Measurements from ENCODE around the gene NIPSNAP3A.
"Not testable (repeated sequence)": the region's sequence is repeated elsewhere in the genome, so short reads cannot be mapped to it uniquely, and the experiment has no call there.

The NIPSNAP3A gene

DNA sequence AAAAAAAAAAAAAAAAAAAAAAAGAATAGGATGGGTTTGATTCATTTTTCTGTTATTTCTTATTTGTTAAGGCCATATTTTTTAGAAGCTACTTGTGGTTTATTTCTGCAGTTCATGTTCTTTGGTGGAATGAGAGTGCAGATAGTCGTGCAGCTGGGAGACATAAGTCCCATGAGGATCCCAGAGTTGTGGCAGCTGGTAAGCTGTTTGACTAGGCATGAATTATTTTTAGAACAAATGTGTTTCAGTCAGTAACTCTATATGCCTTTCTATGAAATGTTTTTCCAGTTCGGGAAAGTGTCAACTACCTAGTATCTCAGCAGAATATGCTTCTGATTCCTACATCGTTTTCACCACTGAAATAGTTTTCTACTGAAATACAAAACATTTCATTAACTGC, 11.5 kb downstream of the NIPSNAP3A start:
- Histone ChIP-seq H3K4me1 (peaks cover 2% of the 10 kb centered on the region; the same call in 1 of the 2 replicates), H3K36me3 (replicated peaks) (0 out of 2 replicates have a peak, but pooled peaks cover 3% of the 10 kb centered on the region), H3K4me3 (no peak overlapping the region), H3K27me3 (ENCODE audit: low read depth) (no peaks in the 10 kb centered on the region), H3K9me3 (no peaks in the 10 kb centered on the region)
- in situ Hi-C loops (cut with MboI; ENCODE audit: low sequenced_read_pairs), result no loop called here
- no peak for DNase-seq (ENCODE audit: low spot score in 2 of 2)

DNA sequence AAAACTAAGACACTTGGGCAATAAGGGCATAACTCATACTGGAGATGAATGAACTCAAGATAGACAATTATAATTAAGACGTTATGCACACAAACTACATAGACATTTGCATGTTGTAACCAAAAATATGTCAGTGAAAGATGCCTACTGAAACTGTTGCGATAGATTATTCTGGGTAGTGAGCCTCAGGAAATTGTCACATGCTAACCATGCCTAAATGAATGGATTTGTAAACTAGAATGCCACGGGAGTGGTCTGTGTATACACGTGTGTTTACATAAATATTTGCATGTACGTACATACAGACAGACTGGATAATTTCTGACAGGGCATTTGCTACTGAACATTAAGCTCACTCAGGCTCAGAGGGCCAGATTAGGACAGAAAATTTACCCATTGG, 17.7 kb downstream of the NIPSNAP3A start:
- Histone ChIP-seq H3K4me3 (no peak overlapping the region), H3K27me3 (ENCODE audit: low read depth) (no peaks in the 10 kb centered on the region), H3K36me3 (replicated peaks) (no peaks in the 10 kb centered on the region), H3K4me1 (0 out of 2 replicates have a peak, but pooled peaks cover 3% of the 10 kb centered on the region), H3K9me3 (no peaks in the 10 kb centered on the region)
- no peak for DNase-seq (ENCODE audit: low spot score in 2 of 2)
- in situ Hi-C loops (cut with MboI; ENCODE audit: low sequenced_read_pairs), result no loop called here

DNA sequence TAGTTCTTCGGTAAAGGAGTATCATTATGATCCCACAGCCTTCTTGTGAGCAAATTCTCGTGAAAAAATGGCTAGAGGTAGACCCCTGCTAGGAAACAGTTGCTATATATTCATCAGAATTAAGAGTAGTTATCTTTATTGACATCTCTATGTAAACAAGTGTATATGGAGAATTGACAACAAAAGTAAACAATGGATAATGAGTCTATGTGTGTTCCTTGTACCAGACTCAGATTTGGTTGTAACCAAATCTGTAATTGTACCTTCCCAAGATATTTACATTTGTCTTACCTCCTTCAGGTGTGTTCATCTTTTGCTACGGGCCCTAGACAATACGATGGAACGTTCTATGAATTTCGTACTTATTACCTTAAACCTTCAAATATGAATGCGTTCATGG, 18.5 kb downstream of the NIPSNAP3A start:
- no peak for DNase-seq (ENCODE audit: low spot score in 2 of 2)
- 0 out of 2 replicates have a peak, but pooled peaks cover 3% of the 10 kb centered on the region for H3K4me1 ChIP-seq
- in situ Hi-C loops (cut with MboI; ENCODE audit: low sequenced_read_pairs), result no loop called here
- no peaks in the 10 kb centered on the region for H3K27me3 ChIP-seq (ENCODE audit: low read depth)
- no peaks in the 10 kb centered on the region for H3K9me3 ChIP-seq
- no peaks in the 10 kb centered on the region for H3K36me3 ChIP-seq (replicated peaks)
- no peak overlapping the region for H3K4me3 ChIP-seq

DNA sequence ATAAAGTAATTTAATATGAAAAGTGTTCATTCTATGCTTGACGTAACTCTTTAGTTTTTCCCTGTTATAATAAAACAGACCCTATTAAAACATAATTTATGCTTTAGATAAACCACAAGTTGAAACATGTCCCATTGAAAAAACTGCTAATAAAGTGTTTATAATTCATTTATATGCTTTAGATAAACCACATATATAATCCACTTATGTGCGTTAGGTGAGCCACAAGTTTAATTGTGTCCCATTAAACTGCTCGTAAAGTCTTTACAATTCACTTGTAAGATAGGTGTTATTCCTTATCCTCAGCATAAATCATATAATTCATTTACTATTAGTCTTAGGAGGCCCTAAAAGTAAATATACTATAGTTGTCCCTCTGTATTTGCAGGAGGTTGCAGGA, 20.0 kb downstream of the NIPSNAP3A start:
- in situ Hi-C loops (cut with MboI; ENCODE audit: low sequenced_read_pairs), result no loop called here
- Histone ChIP-seq H3K27me3 (ENCODE audit: low read depth) (no peaks in the 10 kb centered on the region), H3K36me3 (replicated peaks) (no peaks in the 10 kb centered on the region), H3K9me3 (no peaks in the 10 kb centered on the region), H3K4me1 (0 out of 2 replicates have a peak, but pooled peaks cover 3% of the 10 kb centered on the region), H3K4me3 (no peak overlapping the region)
- no peak for DNase-seq (ENCODE audit: low spot score in 2 of 2)

DNA sequence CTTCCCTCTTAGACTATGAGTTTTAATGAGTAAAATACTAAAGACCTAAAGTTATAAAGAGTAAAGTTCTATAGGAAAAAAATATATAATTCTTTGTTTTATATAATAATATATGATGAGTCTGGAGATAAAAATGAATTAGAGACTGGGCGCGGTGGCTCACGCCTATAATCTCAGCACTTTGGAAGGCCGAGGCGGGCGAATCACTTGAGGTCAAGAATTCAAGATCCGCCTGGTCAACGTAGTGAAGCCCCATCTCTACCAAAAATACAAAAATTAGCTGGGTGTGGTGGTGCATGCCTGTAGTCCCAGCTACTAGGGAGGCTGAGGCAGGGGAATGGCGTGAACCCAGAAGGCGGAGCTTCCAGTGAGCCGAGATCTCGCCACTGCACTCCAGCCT, 21.5 kb downstream of the NIPSNAP3A start:
- H3K4me3 ChIP-seq; H3K9me3 ChIP-seq; H3K27me3 ChIP-seq (ENCODE audit: low read depth); DNase-seq (ENCODE audit: low spot score in 2 of 2); in situ Hi-C loops (cut with MboI; ENCODE audit: low sequenced_read_pairs); H3K36me3 ChIP-seq (replicated peaks); H3K4me1 ChIP-seq: not testable (repeated sequence)

DNA sequence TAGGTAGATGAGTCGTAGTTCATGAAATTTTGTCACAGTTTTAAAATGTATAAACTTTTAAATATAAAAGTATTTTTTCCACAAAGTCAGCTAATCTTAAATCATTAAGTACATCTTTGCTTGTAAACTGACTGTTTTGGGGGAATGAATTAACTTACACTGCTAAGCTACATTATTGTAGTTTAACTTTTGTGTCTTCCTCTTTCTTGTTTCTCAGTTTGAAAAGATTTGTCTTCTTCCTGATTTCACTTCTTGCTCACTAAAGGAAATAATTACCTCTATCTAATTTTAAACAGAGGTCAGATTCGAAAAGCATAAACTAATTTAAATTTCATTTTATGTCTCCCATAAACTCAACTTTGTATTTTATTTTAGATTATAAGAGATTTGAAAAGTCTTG, 22.2 kb downstream of the NIPSNAP3A start:
- Histone ChIP-seq H3K4me3 (no peak overlapping the region), H3K9me3 (no peaks in the 10 kb centered on the region), H3K36me3 (replicated peaks) (no peaks in the 10 kb centered on the region), H3K27me3 (ENCODE audit: low read depth) (no peaks in the 10 kb centered on the region), H3K4me1 (0 out of 2 replicates have a peak, but pooled peaks cover 3% of the 10 kb centered on the region)
- in situ Hi-C loops (cut with MboI; ENCODE audit: low sequenced_read_pairs), result loop anchor here (10.0 kb wide), 1 partner anchor 645 kb away; no protein-coding TSS in a partner anchor
- no peak for DNase-seq (ENCODE audit: low spot score in 2 of 2)

DNA sequence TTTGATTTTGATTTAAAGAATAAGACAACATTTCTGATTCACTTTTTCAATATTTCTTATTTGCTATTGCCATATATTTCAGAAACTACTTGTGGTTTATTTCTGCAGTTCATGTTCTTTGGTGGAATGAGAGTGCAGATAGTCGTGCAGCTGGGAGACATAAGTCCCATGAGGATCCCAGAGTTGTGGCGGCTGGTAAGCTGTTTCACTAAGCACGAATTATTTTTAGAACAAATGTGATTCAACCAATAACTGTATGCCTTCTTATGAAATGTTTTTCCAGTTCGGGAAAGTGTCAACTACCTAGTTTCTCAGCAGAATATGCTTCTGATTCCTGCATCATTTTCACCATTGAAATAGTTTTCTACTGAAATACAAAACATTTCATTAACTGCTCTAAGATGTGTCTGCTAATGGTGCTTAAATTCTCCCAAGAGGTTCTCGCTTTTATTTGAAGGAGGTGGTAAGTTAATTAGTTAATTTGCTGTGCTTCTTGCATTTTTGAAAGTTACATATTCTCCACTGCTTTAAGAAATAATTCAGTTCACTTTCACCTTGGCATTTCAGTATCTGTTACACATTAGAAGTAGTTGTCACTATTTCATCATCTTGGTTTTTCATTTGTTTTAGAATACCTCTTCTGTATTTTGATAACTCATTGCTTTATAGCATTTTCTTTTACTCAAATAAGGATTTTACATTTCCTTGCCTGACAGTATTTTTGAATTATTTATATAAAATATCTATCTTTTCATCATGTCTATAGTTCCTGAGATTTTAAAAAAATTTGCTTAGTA, 25.4 kb downstream of the NIPSNAP3A start:
- no peak for DNase-seq (ENCODE audit: low spot score in 2 of 2)
- H3K36me3 ChIP-seq (replicated peaks), result no peaks in the 10 kb centered on the region
- H3K4me1 ChIP-seq, result no peaks in the 10 kb centered on the region
- H3K9me3 ChIP-seq, result no peaks in the 10 kb centered on the region
- in situ Hi-C loops (cut with MboI; ENCODE audit: low sequenced_read_pairs), result loop anchor here (10.0 kb wide), 1 partner anchor 642 kb away; no protein-coding TSS in a partner anchor
- no peak overlapping the region for H3K4me3 ChIP-seq
- H3K27me3 ChIP-seq (ENCODE audit: low read depth), result no peaks in the 10 kb centered on the region

DNA sequence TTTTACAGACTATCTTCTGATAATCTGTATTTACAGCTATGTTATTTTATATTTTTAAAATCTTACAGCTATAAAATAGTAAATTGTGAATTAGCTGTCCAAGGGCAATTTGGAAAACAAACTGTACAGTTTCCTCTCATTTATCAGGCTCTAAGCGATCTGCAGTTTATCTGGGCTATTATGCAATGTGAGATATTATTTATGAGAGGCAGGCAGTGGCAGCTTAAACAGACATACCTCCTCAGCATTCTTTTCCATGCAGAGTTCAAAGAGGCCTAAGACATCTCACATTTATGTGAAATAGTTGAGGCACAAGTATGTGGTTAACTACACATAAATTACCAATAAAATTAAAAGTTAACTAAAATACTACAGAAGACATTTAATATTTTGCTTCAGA, 26.6 kb downstream of the NIPSNAP3A start:
- H3K36me3 ChIP-seq (replicated peaks), result no peaks in the 10 kb centered on the region
- DNase-seq (ENCODE audit: low spot score in 2 of 2), result no peak
- in situ Hi-C loops (cut with MboI; ENCODE audit: low sequenced_read_pairs), result loop anchor here (10.0 kb wide), 1 partner anchor 641 kb away; no protein-coding TSS in a partner anchor

DNA sequence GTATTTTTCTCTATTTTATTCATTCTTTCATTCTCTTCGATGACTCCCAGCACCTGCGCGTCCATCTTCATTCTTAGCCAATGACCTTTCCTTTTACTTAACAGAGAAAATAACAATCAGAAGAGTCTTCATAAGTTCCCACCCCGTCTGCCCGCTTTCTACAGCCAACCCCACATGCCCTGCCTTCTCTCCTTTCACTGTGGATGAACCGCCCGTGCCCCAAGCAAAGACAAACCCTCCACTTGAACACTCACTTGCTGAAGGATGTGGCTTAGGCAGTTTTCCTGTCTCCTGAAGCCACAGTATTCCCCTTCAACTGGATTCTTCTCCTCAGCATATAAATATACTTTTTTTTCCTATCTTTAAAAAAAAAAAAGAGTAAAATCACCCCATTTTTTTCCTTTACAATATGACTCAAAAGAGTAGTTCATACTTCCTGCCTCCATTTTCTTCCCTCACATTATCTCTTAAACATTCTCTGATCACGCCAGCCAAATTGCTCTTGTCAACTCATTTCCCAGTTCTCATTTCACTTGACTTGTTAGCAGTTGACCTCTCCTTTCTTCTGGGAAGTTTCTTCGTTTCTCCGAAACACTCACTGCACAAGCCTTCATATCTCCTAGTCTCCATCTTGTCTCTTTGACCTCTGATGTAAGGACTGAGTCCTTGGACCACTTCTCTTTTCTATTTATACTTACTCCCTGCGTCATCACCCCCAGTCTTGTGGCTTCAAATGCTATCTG, 27.5 kb downstream of the NIPSNAP3A start:
- no peak for DNase-seq (ENCODE audit: low spot score in 2 of 2)
- in situ Hi-C loops (cut with MboI; ENCODE audit: low sequenced_read_pairs), result loop anchor here (10.0 kb wide), 1 partner anchor 640 kb away; no protein-coding TSS in a partner anchor
- H3K27me3 ChIP-seq (ENCODE audit: low read depth), result no peaks in the 10 kb centered on the region
- H3K36me3 ChIP-seq (replicated peaks), result no peaks in the 10 kb centered on the region
- no peaks in the 10 kb centered on the region for H3K4me1 ChIP-seq
- no peaks in the 10 kb centered on the region for H3K9me3 ChIP-seq
- no peak overlapping the region for H3K4me3 ChIP-seq

More for the DNA sequence above, 26.6 kb downstream of the NIPSNAP3A start:
- Histone ChIP-seq H3K27me3 (ENCODE audit: low read depth) (no peaks in the 10 kb centered on the region), H3K4me1 (no peaks in the 10 kb centered on the region), H3K4me3 (no peak overlapping the region), H3K9me3 (no peaks in the 10 kb centered on the region)

DNA sequence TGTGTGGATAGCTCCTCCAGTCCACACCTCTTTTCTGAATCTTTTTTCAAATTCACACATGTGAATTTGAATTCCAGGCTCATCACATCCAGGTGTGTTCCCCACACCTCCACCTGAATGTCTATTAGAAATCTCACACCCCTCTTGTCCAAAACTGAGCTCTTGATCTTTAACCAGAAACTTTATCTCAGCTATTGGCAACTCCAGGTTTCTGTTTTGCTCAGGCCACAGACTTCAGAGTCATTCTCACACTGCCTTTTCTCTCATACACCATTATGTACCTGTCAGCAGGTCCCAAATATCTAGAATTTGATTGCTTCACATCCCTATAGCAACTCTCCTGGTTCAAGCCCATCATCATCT, 28.1 kb downstream of the NIPSNAP3A start:
- Histone ChIP-seq H3K4me1 (no peaks in the 10 kb centered on the region), H3K4me3 (no peak overlapping the region), H3K36me3 (replicated peaks) (no peaks in the 10 kb centered on the region), H3K27me3 (ENCODE audit: low read depth) (no peaks in the 10 kb centered on the region), H3K9me3 (no peaks in the 10 kb centered on the region)
- no peak for DNase-seq (ENCODE audit: low spot score in 2 of 2)
- in situ Hi-C loops (cut with MboI; ENCODE audit: low sequenced_read_pairs), result loop anchor here (10.0 kb wide), 1 partner anchor 639 kb away; no protein-coding TSS in a partner anchor

DNA sequence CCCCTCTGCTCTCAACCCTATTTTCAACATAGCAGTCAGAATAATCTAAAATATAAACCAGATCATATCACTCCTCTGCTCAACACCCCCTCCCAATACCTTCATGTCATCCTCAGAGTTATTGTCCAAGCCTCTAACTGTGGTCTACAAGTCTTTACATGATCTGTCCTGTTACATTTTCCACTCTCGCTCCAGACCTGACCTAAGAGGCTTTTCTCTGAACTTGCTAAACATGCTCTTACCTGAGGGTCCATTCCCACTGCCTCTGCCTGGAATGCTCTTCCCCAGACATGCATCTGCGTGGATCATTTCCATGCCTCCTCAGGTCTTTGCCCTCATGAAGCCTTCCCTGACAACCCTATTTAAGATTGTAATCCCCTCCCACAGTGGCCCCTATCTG, 28.5 kb downstream of the NIPSNAP3A start:
- in situ Hi-C loops (cut with MboI; ENCODE audit: low sequenced_read_pairs), result loop anchor here (10.0 kb wide), 1 partner anchor 639 kb away; no protein-coding TSS in a partner anchor
- H3K4me1 ChIP-seq, result no peaks in the 10 kb centered on the region
- no peak for DNase-seq (ENCODE audit: low spot score in 2 of 2)

DNA sequence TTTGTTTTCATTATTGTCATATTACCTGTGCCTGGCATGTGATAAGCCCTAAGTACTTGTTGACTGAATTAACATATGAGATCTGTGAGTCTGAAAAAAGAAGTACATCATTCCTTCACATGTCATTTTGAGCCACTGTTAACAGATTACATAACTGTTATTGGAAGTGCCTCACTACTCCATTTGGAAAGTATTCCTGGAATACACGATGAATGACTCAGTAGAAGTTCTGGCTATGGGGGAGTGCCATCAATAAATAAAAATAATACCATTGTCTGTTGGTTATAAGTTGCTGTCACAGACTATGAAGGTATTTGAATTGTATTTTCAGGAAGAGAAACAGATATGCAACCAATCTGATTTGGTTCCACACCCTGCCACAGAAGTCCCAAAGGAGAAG, 29.3 kb downstream of the NIPSNAP3A start:
- H3K4me1 ChIP-seq, result no peaks in the 10 kb centered on the region
- no peak for DNase-seq (ENCODE audit: low spot score in 2 of 2)

More for the DNA sequence above, 28.5 kb downstream of the NIPSNAP3A start:
- Histone ChIP-seq H3K4me3 (no peak overlapping the region), H3K27me3 (ENCODE audit: low read depth) (no peaks in the 10 kb centered on the region), H3K9me3 (no peaks in the 10 kb centered on the region), H3K36me3 (replicated peaks) (no peaks in the 10 kb centered on the region)

DNA sequence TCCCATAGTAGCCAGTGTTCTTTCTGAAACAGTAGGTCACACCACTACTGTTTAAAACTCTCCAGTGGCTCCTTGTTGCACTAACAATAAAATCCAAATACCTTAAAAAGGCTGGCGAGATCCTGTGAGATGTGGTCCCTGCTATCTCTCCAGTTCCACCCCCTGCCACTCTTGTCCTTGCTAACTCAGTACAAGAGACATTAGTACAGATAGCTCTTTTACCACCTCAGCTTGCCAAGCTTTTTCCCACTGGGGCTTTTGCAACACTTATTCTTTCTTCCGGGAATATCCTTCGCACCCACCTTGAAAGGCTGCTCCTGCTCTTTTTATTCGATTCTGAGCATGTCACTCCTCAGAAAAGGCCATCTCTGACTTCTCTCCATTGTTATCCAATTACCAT, 31.3 kb downstream of the NIPSNAP3A start:
- no peaks in the 10 kb centered on the region for H3K27me3 ChIP-seq (ENCODE audit: low read depth)
- DNase-seq (ENCODE audit: low spot score in 2 of 2), result no peak
- H3K4me1 ChIP-seq, result no peaks in the 10 kb centered on the region
- no peak overlapping the region for H3K4me3 ChIP-seq
- H3K9me3 ChIP-seq, result no peaks in the 10 kb centered on the region
- no peaks in the 10 kb centered on the region for H3K36me3 ChIP-seq (replicated peaks)
- in situ Hi-C loops (cut with MboI; ENCODE audit: low sequenced_read_pairs), result loop anchor here (10.0 kb wide), 1 partner anchor 636 kb away; no protein-coding TSS in a partner anchor

More for the DNA sequence above, 29.3 kb downstream of the NIPSNAP3A start:
- Histone ChIP-seq H3K27me3 (ENCODE audit: low read depth) (no peaks in the 10 kb centered on the region), H3K4me3 (no peak overlapping the region), H3K9me3 (no peaks in the 10 kb centered on the region), H3K36me3 (replicated peaks) (no peaks in the 10 kb centered on the region)
- in situ Hi-C loops (cut with MboI; ENCODE audit: low sequenced_read_pairs), result loop anchor here (10.0 kb wide), 1 partner anchor 638 kb away; no protein-coding TSS in a partner anchor

DNA sequence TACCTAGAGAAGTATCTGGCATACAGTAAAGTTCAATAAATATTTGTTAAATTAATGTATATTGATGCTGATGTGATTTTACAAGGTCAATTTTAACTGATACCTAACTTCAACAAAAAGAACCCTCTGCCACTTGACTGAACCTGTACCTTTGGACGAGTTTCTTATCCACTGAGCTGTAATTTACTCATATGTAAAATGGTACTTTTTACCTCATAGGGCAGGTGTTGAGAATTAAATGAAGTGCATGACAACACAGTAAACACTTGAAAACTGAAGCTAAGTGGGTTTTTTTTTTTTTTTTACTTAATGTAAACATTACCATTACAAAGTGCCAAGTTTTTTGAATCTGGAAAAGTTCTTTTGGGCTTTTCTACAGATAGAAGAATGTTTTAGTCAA, 31.9 kb downstream of the NIPSNAP3A start:
- no peaks in the 10 kb centered on the region for H3K9me3 ChIP-seq
- H3K4me1 ChIP-seq, result no peaks in the 10 kb centered on the region
- H3K4me3 ChIP-seq, result no peak overlapping the region
- in situ Hi-C loops (cut with MboI; ENCODE audit: low sequenced_read_pairs), result loop anchor here (10.0 kb wide), 1 partner anchor 635 kb away; no protein-coding TSS in a partner anchor
- no peaks in the 10 kb centered on the region for H3K27me3 ChIP-seq (ENCODE audit: low read depth)
- no peaks in the 10 kb centered on the region for H3K36me3 ChIP-seq (replicated peaks)
- DNase-seq (ENCODE audit: low spot score in 2 of 2), result no peak
